Vagina (tissue), 2 donors: ENCODE results near the gene PRUNE1. TPM values are rescaled to one million over a fixed set of nuclear protein-coding genes. Genes with fewer than 3 reads are reported as not detected.

Source experiments
- DNase-seq, 2 donors: peaks; one replicate each; pipeline ENCODE4 v3.0.0-alpha.2; 2017; ENCODE audit errors: extremely low spot score in 2 of 2
- H3K27ac ChIP-seq: fragments of 200-600 bp; sonication (generic); one replicate; pipeline ENCODE4 v1.5.1; 2019
- H3K27me3 ChIP-seq: fragments of 200-600 bp; sonication (generic); one replicate; pipeline ENCODE4 v1.5.1; 2019
- H3K36me3 ChIP-seq, 2 donors: fragments of 200-600 bp; sonication (generic); one replicate each; pipeline ENCODE4 v1.5.1; 2017 to 2019
- H3K4me1 ChIP-seq: fragments of 200-600 bp; sonication (generic); one replicate; pipeline ENCODE4 v1.5.1; 2019
- H3K4me3 ChIP-seq, 2 donors: fragments of 200-600 bp; sonication (generic); 1 replicate in 1 of 2; 2 replicates in 1 of 2; pipeline ENCODE4 v1.5.1; 2016 to 2019
- H3K9me3 ChIP-seq: fragments of 200-600 bp; sonication (generic); one replicate; pipeline ENCODE4 v1.5.1; 2019
- POLR2A ChIP-seq, 2 donors: fragments of 450-650 bp; IDR thresholded peaks; one replicate each; pipeline ENCODE4 v1.6.1; 2017; ENCODE audit warnings: antibody characterized with exemption in 2 of 2, mild to moderate bottlenecking in 2 of 2, moderate library complexity in 2 of 2
- POLR2AphosphoS5 ChIP-seq, 2 donors: sonication (generic); formaldehyde crosslinking; IDR thresholded peaks; one replicate each; pipeline ENCODE4 v1.9.0; 2017; ENCODE audit warnings: antibody characterized with exemption in 2 of 2, mild to moderate bottlenecking in 2 of 2, low read depth in 1 of 2; ENCODE audit not compliant: insufficient read depth in 1 of 2
- intact Hi-C: fragments of 100-400 bp; cut with DNase I; formaldehyde crosslinking; loops from one replicate; pipeline ENCODE4 v1.15.1; 2023
- total RNA-seq: library from RNA; depleted of rRNA; stranded (reverse); fragments of >200 nt; gene quantifications from one replicate; pipeline ENCODE4 v1.2.3, GENCODE V29; 2016
- TF ChIP-seq, protein P1 (sequence below), 3 experiments: fragments of 450-650 bp in 2 of 3; fragments of 200-600 bp in 1 of 3; sonication (generic) in 1 of 3; IDR thresholded peaks; one replicate each; pipeline ENCODE4 v1.5.1; 2017 to 2019; ENCODE audit warnings: antibody characterized with exemption in 3 of 3, mild to moderate bottlenecking in 2 of 3, moderate library complexity in 2 of 3

Gene PRUNE1
- total RNA-seq, 1 donor from 2014 or later: 25.5 TPM

DNA sequence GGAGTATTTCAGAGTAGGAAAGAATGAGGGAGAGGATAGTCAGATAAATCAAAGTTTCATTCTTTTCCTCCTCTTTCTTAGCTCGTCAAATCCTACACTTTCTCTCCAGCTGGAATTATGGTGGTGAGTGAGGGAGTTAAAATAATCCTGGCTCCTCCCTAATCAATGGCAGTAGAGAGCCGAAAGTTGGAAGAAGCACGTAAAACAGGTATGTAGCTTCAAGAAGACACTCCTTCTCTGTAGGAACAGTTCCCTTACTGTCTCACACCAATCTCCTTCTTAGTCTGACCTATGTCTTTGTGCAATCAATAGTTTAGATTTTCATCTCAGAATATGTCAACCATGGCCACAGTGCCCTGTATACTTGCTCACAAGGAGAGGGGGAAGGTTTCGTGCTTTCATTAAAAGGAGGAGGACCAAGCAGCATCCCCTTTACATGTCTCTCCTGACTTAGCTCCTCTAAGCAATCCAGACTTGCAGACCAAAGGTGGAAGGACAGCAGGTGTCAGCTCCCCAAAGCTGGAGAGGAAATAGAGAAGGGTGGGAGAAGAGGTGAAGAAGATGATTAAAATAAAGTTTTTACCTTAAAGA is 2.4 kb upstream of the PRUNE1 start:
- Histone ChIP-seq H3K36me3 (peaks cover 0 to 13% of the 10 kb centered on the region in 2 donors), H3K27me3 (no peaks in the 10 kb centered on the region), H3K4me1 (peaks cover 79% of the 10 kb centered on the region), H3K27ac (peak overlapping the region; percentile 93), H3K9me3 (no peaks in the 10 kb centered on the region), H3K4me3 (peak overlapping the region; percentile 62 to 70)
- DNase-seq: no peak
- intact Hi-C loops: no loop called here
- TF ChIP-seq POLR2AphosphoS5 (IDR thresholded peaks at IDR 0.05; ENCODE audit: insufficient read depth in 1 of 2, low read depth in 1 of 2): no peak
- TF ChIP-seq, protein P1, sequence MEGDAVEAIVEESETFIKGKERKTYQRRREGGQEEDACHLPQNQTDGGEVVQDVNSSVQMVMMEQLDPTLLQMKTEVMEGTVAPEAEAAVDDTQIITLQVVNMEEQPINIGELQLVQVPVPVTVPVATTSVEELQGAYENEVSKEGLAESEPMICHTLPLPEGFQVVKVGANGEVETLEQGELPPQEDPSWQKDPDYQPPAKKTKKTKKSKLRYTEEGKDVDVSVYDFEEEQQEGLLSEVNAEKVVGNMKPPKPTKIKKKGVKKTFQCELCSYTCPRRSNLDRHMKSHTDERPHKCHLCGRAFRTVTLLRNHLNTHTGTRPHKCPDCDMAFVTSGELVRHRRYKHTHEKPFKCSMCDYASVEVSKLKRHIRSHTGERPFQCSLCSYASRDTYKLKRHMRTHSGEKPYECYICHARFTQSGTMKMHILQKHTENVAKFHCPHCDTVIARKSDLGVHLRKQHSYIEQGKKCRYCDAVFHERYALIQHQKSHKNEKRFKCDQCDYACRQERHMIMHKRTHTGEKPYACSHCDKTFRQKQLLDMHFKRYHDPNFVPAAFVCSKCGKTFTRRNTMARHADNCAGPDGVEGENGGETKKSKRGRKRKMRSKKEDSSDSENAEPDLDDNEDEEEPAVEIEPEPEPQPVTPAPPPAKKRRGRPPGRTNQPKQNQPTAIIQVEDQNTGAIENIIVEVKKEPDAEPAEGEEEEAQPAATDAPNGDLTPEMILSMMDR (IDR thresholded peaks at IDR 0.05): no peak
- no peak for TF ChIP-seq POLR2A (IDR thresholded peaks at IDR 0.05)

- intact Hi-C loops: no loop called here
- peak within 1 kb of the TSS; percentile 62 to 70 for H3K4me3 ChIP-seq
- peak within 1 kb of the TSS; percentile 93 for H3K27ac ChIP-seq
- DNase-seq: no peak
- peaks cover 0 to 6% of the 10 kb centered on the region in 2 donors for H3K36me3 ChIP-seq
- no peaks in the 10 kb centered on the region for H3K9me3 ChIP-seq
- peaks cover 85% of the 10 kb centered on the region for H3K4me1 ChIP-seq
- no peaks in the 10 kb centered on the region for H3K27me3 ChIP-seq
- TF ChIP-seq POLR2A (IDR thresholded peaks at IDR 0.05) (peak in 1 of 2 donors; percentile 62), POLR2AphosphoS5 (IDR thresholded peaks at IDR 0.05; ENCODE audit: insufficient read depth in 1 of 2, low read depth in 1 of 2) (peak in 1 of 2 donors; percentile 59)
- TF ChIP-seq, protein P1 (IDR thresholded peaks at IDR 0.05): peak in 1 of 3 experiments; percentile 43
Measured at GRCh38 chr1:151006327-151007052, 1.8 kb upstream of the PRUNE1 start, which contains the start of gene MINDY1. Gene MINDY1 (minus strand): TSS chr1:151006902. CDS start chr1:151002617, 4,285 bp downstream.

- H3K27me3 ChIP-seq: no peaks in the 10 kb centered on the region
- H3K36me3 ChIP-seq: no peaks in the 10 kb centered on the region
- peak overlapping the region; percentile 93 for H3K27ac ChIP-seq
- no peaks in the 10 kb centered on the region for H3K9me3 ChIP-seq
- H3K4me1 ChIP-seq: peaks cover 76% of the 10 kb centered on the region
- TF ChIP-seq, protein P1 (IDR thresholded peaks at IDR 0.05): no peak
- TF ChIP-seq POLR2AphosphoS5 (IDR thresholded peaks at IDR 0.05; ENCODE audit: insufficient read depth in 1 of 2, low read depth in 1 of 2): no peak
- TF ChIP-seq POLR2A (IDR thresholded peaks at IDR 0.05): no peak
- no peak for DNase-seq
- intact Hi-C loops: no loop called here
- H3K4me3 ChIP-seq: peak overlapping the region; percentile 70 to 85
Measured at GRCh38 chr1:151007853-151008243, 401 bp upstream of the PRUNE1 start.

DNA sequence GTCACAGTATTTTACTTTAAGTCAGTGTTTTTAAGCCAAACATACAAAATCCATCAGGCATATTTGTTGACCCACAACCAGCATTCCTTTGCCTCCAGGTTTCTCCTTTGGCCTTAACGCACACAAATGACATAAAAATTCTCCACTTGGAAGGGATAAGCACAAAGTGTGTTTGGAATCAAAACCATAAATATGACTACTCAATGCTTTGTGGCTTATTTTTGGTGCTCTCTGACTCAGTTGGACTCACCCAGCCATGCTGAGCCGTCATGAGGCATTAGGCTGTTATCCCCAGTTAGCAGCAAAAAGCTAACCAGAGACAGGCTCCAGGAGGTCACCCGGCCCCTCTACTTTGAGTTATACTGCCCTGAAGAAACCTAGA is 948 bp downstream of the PRUNE1 start:
- TF ChIP-seq POLR2A (IDR thresholded peaks at IDR 0.05) (no peak), POLR2AphosphoS5 (IDR thresholded peaks at IDR 0.05; ENCODE audit: insufficient read depth in 1 of 2, low read depth in 1 of 2) (no peak)
- TF ChIP-seq, protein P1 (IDR thresholded peaks at IDR 0.05): no peak
- Histone ChIP-seq H3K27me3 (no peaks in the 10 kb centered on the region), H3K4me1 (peaks cover 63% of the 10 kb centered on the region), H3K36me3 (no peaks in the 10 kb centered on the region), H3K4me3 (peak overlapping the region; percentile 70 to 85), H3K9me3 (no peaks in the 10 kb centered on the region), H3K27ac (peak overlapping the region; percentile 93)
- intact Hi-C loops: no loop called here
- DNase-seq: no peak
